ENCODE measurements around the gene TAS2R39. TPM values are rescaled to one million over a fixed set of nuclear protein-coding genes. Genes with fewer than 3 reads are reported as not detected.
"Not testable (repeated sequence)": the region's sequence is repeated elsewhere in the genome, so short reads cannot be mapped to it uniquely, and the experiment has no call there.

The TAS2R39 gene
- total and polyA plus RNA-seq, 11 donors, result not detected

GRCh38 chr7:143171697-143172096 is 11.5 kb upstream of the TAS2R39 start:
- no peaks in the 10 kb centered on the region for H3K36me3 ChIP-seq
- no peak overlapping the region for H3K4me3 ChIP-seq
- intact Hi-C loops (cut with DNase I), result loop anchor here in 1 of 10 donors (10.0 kb wide), 1 partner anchor 47 kb away; no protein-coding TSS in a partner anchor
- H3K9me3 ChIP-seq, result peaks cover 0 to 23% (median under 1%) of the 10 kb centered on the region in 12 donors
- no peak overlapping the region for H3K27ac ChIP-seq
- DNase-seq, result no peak
- TF ChIP-seq CTCF (IDR thresholded peaks at IDR 0.05) (no peak), POLR2A (IDR thresholded peaks at IDR 0.05) (no peak)
- no peak for ATAC-seq
- no peaks in the 10 kb centered on the region for H3K4me1 ChIP-seq
- H3K27me3 ChIP-seq, result no peaks in the 10 kb centered on the region

GRCh38 chr7:143172354-143172753 is 10.9 kb upstream of the TAS2R39 start:
- peaks cover 0 to 24% (median 4%) of the 10 kb centered on the region in 12 donors for H3K9me3 ChIP-seq
- 58 to 70% (median 67%) methylated on average over 4 of the region's 4 CpGs for WGBS, 4 donors
- no peak for DNase-seq
- no peaks in the 10 kb centered on the region for H3K27me3 ChIP-seq
- TF ChIP-seq CTCF (IDR thresholded peaks at IDR 0.05) (no peak), POLR2A (IDR thresholded peaks at IDR 0.05) (no peak)
- H3K4me1 ChIP-seq, result no peaks in the 10 kb centered on the region
- no peaks in the 10 kb centered on the region for H3K36me3 ChIP-seq
- no peak for ATAC-seq
- H3K27ac ChIP-seq, result no peak overlapping the region
- intact Hi-C loops (cut with DNase I), result loop anchor here in 1 of 10 donors (10.0 kb wide), 1 partner anchor 48 kb away; no protein-coding TSS in a partner anchor
- H3K4me3 ChIP-seq, result no peak overlapping the region

- WGBS, 4 donors, result 89 to 93% (median 90%) methylated on average over 5 of the region's 5 CpGs
- H3K9me3 ChIP-seq, result peaks cover 0 to 46% (median 21%) of the 10 kb centered on the region in 12 donors
- H3K4me1 ChIP-seq, result no peaks in the 10 kb centered on the region
- TF ChIP-seq POLR2A (IDR thresholded peaks at IDR 0.05) (no peak), CTCF (IDR thresholded peaks at IDR 0.05) (no peak)
- H3K27me3 ChIP-seq, result no peaks in the 10 kb centered on the region
- ATAC-seq, result no peak
- no peak overlapping the region for H3K4me3 ChIP-seq
- no peak overlapping the region for H3K27ac ChIP-seq
- DNase-seq, result no peak
- intact Hi-C loops (cut with DNase I), result loop anchor here in 1 of 10 donors (10.0 kb wide), 1 partner anchor 51 kb away; no protein-coding TSS in a partner anchor
- H3K36me3 ChIP-seq, result no peaks in the 10 kb centered on the region
Observed at GRCh38 chr7:143176128-143176527, 7.1 kb upstream of the TAS2R39 start.

- DNase-seq (no peak), ATAC-seq (no peak)
- peaks cover 0 to 46% (median 21%) of the 10 kb centered on the region in 12 donors for H3K9me3 ChIP-seq
- no peak overlapping the region for H3K27ac ChIP-seq
- H3K4me1 ChIP-seq, result no peaks in the 10 kb centered on the region
- WGBS, 4 donors, result 87 to 90% (median 88%) methylated on average over 2 of the region's 2 CpGs
- H3K36me3 ChIP-seq, result no peaks in the 10 kb centered on the region
- TF ChIP-seq POLR2A (IDR thresholded peaks at IDR 0.05), result no peak
- H3K4me3 ChIP-seq, result no peak overlapping the region
- intact Hi-C loops (cut with DNase I), result loop anchor here in 1 of 10 donors (10.0 kb wide), 1 partner anchor 53 kb away; no protein-coding TSS in a partner anchor
- no peaks in the 10 kb centered on the region for H3K27me3 ChIP-seq
Observed at GRCh38 chr7:143177374-143178119, 5.7 kb upstream of the TAS2R39 start.

- not testable (repeated sequence) for DNase-seq
- peaks cover 0 to 46% (median 21%) of the 10 kb centered on the region in 12 donors for H3K9me3 ChIP-seq
Observed at GRCh38 chr7:143180771-143181170, 2.4 kb upstream of the TAS2R39 start.

More at GRCh38 chr7:143180771-143181170, 2.4 kb upstream of the TAS2R39 start:
- H3K27me3 ChIP-seq; H3K27ac ChIP-seq; H3K4me1 ChIP-seq; H3K36me3 ChIP-seq; intact Hi-C loops (cut with DNase I); ATAC-seq; H3K4me3 ChIP-seq: not testable (repeated sequence)
- WGBS, 4 donors, result 79 to 96% (median 90%) methylated on average over 4 of the region's 4 CpGs

Data from heart left ventricle (tissue), 16 donors.